Activated CD8-positive, alpha-beta memory T cell treated with anti-CD3 and anti-CD28 coated beads, Interleukin-2, amount 50 U/mL, for 24 hours (primary cell): ENCODE data around the gene ZNF581.

Experiments
- DNase-seq: peaks from one replicate; pipeline ENCODE4 v3.0.0-alpha.2; 2020; ENCODE audit errors: extremely low read depth

Gene ZNF581

DNA sequence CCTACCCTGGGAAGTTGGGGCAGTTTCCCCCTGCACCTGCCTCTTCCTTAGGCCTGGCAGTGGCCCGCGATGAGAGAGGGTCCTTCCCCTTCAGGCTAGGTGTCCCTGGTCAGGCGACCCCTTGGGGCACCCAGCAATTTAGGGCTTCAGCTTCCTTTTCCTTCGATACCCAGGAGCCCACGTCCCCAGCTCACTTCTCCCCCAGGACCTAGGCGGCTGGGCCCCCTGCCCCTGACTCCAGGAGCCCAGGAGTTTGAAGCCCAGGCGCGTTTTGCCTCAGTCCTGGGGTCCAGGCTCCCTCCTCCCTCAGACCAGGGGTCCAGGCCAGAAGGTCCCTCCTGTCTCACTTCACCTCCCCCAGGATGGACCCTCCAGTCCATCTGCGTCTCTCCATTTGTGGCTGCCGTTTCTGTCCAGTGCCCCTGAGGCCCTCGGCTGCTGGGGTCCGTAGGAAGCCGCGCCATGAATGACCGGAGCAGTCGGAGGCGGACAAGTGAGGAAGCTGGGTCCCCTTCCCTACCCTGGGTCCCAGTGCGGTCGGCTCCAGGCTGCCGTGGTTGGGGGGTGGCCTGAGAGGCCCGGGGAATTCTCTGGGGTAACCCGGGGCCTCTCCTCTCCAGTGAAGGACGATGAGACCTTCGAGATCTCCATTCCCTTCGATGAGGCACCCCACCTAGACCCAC lies 5.3 kb downstream of the ZNF581 start:
- no peak for DNase-seq

DNA sequence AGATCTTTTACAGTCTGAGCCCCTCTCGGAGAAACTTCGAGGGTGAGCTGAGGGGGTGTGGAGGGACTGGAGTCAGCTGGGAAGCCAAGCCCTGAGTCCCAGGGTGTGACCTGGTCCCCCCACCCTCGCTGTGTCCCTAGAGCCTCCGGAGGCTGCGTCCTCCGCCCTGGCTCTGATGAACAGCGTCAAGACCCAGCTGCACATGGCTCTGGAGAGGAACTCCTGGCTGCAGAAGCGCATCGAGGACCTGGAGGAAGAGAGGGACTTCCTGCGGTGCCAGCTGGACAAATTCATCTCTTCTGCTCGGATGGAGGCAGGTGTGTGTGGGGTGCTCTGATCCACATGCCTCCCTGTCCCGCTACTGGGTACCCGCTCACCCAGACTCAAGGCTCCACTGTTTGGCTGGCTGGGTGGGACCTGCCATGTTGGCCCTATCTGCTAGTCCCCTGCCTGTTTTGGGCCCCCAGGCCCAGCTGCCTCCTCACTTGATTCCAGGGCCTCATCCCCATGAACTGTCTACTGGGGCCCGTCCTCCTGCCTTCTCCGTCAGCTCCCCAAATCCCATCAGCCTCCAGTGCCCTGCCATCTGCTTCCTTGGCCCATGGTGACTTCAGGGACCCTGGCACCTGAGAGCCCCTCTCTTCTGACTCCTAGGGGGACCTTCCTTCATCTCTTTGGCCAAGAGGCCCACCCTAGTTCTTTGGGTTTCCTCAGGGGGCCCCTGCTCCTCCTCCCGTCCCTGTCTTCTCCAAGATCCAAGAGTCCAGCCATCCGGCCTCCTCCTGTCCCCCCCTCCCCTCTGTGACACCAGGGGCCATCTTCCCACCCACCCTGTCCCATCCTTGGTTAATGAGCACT lies 6.0 kb downstream of the ZNF581 start:
- DNase-seq: no peak

DNA sequence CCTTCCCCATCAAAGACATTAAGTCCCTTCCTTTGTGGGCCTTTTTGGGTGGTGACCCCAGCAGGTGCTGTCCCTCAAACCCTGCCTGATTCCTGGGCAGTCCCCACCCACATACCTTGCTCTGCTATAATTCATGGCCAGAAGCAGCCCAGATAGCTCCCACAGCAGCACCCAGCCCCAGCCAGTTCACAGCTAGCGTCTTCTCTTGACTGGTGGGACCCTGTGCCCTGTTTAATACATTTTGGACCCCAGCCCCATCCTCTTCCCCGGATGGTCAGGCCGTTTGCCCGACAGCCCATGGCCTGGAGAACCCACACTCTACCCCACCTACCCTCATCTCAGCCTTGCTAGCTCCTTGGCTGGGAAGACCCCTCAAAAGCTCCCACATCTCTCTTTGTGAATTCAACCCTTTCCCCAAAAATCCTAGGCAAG lies 6.7 kb downstream of the ZNF581 start:
- DNase-seq: no peak

GRCh38 chr19:55650602-55651230 lies 7.3 kb downstream of the ZNF581 start:
- no peak for DNase-seq

DNA sequence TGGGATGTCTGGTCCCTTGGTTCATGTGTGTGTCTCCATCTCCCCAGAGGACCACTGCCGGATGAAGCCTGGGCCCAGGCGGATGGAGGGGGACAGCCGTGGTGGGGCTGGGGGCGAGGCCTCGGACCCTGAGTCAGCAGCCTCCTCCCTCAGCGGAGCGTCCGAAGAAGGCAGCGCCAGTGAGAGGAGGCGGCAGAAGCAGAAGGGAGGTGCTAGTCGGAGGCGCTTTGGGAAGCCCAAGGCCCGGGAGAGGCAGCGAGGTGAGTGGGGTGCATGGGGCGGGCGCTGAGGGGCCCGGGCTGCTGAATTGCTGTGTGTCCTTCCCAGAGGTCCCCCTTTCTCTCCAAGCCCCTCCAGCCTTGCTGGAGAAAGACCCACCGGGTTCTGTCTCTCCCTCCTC lies 7.8 kb downstream of the ZNF581 start:
- DNase-seq: no peak

GRCh38 chr19:55652311-55653128 lies 9.1 kb downstream of the ZNF581 start:
- no peak for DNase-seq

DNA sequence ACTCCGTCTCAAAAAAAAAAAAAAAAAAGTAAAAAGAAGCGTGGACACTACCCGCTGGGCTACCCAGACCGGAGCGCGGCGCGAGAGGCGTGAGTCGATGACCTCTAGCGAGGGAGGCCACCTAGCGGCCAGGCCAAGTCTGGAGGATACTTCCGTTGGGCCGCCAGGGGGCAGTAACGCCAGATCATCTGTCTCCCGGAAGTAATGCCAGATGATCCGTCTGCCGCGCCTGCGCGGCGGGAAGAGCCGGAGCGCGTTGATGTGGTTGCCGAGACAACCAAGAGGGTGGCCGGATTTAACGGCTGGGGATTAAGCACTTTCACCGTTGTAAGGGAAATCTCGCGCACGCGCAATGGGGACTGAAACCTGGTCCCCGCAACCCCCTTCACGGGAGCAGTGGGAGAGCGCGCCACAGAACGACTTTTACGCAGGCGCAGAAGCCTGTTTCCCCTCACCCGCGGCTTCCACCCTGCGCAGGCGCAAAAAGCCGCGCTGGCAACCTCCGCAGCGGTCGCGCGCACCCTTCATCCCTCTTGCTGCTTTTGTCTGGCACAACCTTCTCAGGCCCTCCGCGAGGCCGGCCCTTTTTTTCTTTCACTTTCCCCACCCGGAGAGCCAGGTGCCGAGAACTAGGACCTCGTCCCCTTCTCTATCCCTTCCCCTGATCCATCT lies 10.3 kb downstream of the ZNF581 start:
- peak; percentile 99 for DNase-seq

- peak; percentile 99 for DNase-seq
Measured at GRCh38 chr19:55654323-55654867, 10.9 kb downstream of the ZNF581 start.

DNA sequence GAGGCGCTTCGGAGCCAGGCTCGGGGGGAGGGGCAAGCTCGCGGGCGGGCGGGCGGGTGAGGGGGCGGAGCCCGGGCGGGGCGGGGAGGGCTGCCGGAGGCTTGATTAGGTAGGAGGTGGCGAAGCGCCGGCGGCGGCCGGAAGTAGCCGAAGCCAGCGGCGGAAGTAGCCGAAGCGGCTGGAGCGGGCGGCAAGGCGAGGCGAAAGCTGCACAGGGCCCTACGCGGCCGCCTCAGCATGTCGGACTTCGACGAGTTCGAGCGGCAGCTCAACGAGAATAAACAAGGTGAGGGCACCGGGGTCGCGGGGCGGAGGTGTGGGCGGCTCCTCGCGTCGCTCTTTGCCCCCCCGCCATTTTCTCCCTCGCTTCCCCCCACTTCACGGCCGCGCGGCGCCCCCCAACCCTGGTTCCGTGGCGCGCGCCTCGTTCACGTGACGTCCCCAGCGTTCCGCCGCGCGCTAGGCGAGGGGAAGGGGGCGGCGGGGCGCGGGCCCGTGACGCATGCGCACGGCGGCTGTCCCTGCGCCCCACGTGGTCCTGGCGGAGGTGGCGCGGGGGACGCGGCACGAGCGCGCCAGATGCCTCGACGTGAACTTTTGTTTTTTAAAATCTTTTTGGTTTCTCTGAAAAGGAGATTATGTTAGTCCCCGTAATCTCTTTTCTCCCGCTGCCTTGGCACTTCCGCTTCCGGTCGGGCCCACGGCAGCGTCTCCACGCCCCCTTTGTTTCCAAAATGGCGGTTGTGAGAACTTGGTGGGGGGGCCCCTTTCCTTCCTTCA lies 11.6 kb downstream of the ZNF581 start, which contains the start of gene U2AF2:
U2AF2 (plus strand) TSS at position 168 of the 780 bp plus-strand sequence; CDS start at position 238, 70 bp downstream.
- peak; percentile 86 for DNase-seq

DNA sequence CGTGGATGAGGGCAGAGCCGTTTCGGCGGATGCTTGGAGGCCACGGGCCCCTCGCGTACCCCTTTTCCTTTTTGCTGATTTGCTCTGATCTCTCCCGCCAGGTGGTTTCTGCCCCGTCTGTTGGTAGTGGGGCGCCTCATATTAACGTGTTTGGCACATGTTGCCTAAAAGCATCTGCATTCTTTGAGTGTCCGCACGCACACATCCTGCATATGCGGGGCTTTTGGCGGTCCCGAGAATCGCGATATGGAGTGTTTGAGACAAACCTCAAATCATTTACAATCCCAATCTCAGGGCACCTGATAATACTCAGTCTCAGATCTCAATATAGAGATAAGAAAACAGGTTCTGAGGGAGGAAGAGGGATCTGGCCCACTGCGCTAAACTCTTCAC lies 12.2 kb downstream of the ZNF581 start:
- no peak for DNase-seq

- no peak for DNase-seq
Measured at GRCh38 chr19:55656552-55656951, 13.1 kb downstream of the ZNF581 start.

DNA sequence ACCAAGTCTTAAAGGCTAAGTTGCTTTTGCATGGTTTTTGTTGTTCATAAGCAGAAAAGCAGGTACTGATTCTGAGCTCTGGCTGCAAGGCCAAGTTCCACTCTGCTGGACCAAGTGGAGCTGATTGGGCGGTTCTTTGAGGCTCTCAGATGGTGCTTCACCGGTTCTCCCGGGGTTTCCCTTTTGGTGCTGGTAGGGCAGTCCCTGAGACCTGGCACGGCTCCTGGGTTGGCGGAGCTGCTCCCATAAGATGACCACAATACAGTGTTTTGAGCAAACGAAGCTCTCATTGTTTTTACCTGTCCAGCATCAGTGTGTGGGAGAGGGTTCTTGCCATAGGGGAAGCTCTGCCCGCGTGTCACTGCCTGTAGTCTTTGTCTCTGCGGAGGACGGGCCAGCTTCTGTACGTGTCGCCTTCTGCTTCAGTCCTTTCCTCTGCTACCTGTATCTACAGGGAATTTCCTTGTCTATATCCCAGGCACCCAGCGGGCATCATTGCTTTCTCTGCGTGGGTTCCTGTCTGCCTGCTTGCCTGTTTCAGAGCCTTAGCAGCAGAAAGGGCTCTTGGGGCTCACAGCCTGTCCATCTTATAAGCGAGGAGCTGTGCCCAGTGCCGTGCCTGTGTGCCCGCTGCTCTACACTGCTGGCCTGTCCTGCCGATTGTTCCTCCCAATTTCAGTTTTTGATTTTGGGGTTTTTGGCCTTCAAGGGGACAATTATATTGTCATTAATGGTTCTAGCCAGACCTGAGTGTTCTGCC lies 13.7 kb downstream of the ZNF581 start:
- DNase-seq: no peak

DNA sequence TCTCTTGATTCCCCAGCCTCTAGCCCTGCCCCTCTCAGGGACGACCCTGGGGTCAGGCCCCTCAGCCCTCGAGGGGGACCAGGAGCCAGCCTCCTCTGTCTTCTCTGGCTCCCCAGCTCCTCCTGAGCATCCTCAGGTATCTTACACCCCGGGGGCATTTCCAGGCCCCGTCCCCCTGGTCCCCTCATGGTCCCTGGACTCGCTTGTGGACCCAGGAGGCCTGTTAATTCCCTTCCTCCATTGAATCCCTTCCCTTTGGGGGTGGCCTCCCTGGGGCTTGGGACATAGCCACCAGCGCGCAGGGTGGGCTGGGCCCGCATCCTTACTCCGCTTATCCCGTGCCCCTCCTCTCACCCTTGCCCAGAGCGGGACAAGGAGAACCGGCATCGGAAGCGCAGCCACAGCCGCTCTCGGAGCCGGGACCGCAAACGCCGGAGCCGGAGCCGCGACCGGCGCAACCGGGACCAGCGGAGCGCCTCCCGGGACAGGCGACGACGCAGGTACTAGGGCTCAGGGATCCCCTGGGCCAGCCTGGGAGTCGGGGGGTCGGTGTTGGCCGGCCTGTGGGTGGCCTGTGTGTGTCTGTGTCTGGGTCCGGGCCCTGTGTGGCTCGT lies 15.5 kb downstream of the ZNF581 start:
- no peak for DNase-seq

- no peak for DNase-seq
Measured at GRCh38 chr19:55659822-55660221, 16.4 kb downstream of the ZNF581 start.

DNA sequence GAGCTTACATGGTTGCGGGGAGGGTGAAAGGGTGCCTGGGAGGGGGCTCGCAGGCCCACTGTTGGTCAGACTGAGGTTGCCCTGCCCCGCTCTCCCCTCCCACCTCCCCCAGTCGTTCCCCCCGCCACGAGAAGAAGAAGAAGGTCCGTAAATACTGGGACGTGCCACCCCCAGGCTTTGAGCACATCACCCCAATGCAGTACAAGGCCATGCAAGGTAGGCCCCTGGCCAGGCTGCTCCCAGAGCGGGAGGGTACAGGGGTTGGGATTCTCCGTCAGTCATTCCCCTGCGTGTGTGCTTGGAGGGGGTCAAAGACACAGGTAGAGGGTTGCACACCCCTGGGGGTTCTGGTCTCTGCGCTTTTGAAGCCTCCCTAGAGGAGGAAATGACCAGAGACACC lies 17.0 kb downstream of the ZNF581 start:
- no peak for DNase-seq

- no peak for DNase-seq
Measured at GRCh38 chr19:55660991-55661390, 17.5 kb downstream of the ZNF581 start.

DNA sequence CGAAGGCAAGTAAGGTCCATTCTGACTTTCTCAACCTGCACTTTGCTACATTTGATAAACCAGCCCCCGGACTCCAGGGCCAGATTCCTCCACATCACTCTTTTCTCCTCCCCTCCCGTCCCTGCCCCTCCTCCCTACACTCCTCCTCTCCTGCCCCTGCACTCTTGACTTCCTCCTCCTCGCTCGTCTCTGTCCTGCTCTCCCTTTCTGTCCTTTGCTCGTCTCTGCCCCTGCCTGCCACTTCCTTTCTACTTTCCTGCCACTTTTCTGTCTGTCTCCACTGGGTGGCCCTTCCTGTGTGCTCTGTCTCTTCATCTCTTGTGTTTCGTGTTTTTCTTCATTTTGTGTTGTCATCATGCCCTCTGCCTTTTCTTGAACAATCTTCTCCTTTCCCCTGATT lies 18.4 kb downstream of the ZNF581 start:
- no peak for DNase-seq

DNA sequence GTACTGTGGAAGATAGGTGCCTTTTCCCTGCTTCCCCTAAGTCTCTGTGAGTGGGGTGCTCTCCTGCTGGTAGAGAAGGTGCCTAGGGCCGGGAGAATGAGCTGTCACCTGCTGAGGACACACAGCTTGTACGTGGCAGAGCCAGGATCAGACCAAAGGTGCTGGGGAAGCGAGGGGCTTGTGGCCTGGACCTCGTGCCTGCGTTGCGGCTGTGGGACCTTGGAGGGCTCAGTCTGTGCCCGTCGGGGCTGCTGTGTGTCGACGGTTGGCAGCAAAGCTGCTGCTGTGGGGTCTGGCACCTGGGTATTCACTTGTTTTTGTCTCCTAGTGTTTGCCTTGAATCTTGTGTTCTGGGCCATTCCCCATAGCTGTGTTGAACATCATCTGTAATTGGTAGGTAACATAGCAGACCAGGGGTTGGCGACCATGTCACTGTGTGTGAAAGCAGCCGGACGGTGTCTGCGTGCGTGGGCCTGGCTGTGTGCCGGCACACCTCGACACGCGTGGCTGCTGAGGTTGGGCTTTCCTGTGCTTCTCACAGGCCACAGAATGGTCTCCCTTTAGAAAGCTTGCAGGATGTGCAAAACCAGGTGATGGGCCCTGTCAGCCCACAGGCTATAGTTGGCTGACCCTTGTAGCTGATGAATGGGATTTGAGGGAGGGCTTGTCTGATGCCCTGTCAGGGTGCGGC lies 20.5 kb downstream of the ZNF581 start:
- no peak for DNase-seq
